ENCODE measurements around the gene KPNA2.
"Not testable (repeated sequence)": the region's sequence is repeated elsewhere in the genome, so short reads cannot be mapped to it uniquely, and the experiment has no call there.

KPNA2 gene

GRCh38 chr17:68054296-68054900 lies 18.9 kb downstream of the KPNA2 start:
- DNase-seq (ENCODE audit: extremely low read depth in 1 of 2, low read depth in 1 of 2) = no peak

GRCh38 chr17:68057531-68057952 lies 22.0 kb downstream of the KPNA2 start:
- peak in 1 of 2 donors; percentile 7 for DNase-seq (ENCODE audit: extremely low read depth in 1 of 2, low read depth in 1 of 2)

GRCh38 chr17:68060336-68060735 lies 24.8 kb downstream of the KPNA2 start:
- no peak for DNase-seq (ENCODE audit: extremely low read depth in 1 of 2, low read depth in 1 of 2)

- no peak for DNase-seq (ENCODE audit: extremely low read depth in 1 of 2, low read depth in 1 of 2)
Measured at GRCh38 chr17:68061512-68062313, 26.2 kb downstream of the KPNA2 start.

- DNase-seq (ENCODE audit: extremely low read depth in 1 of 2, low read depth in 1 of 2) = not testable (repeated sequence)
Measured at GRCh38 chr17:68065366-68065765, 29.8 kb downstream of the KPNA2 start.

GRCh38 chr17:68068512-68068911 lies 33.0 kb downstream of the KPNA2 start:
- not testable (repeated sequence) for DNase-seq (ENCODE audit: extremely low read depth in 1 of 2, low read depth in 1 of 2)

GRCh38 chr17:68070582-68071444 lies 35.3 kb downstream of the KPNA2 start:
- DNase-seq (ENCODE audit: extremely low read depth in 1 of 2, low read depth in 1 of 2) = not testable (repeated sequence)

GRCh38 chr17:68074279-68074678 lies 38.7 kb downstream of the KPNA2 start:
- DNase-seq (ENCODE audit: extremely low read depth in 1 of 2, low read depth in 1 of 2) = no peak

GRCh38 chr17:68075953-68076607 lies 40.5 kb downstream of the KPNA2 start:
- not testable (repeated sequence) for DNase-seq (ENCODE audit: extremely low read depth in 1 of 2, low read depth in 1 of 2)

GRCh38 chr17:68077498-68077897 lies 42.0 kb downstream of the KPNA2 start:
- not testable (repeated sequence) for DNase-seq (ENCODE audit: extremely low read depth in 1 of 2, low read depth in 1 of 2)

- no peak for DNase-seq (ENCODE audit: extremely low read depth in 1 of 2, low read depth in 1 of 2)
Measured at GRCh38 chr17:68080411-68081150, 45.0 kb downstream of the KPNA2 start.

GRCh38 chr17:68081305-68082265 lies 46.0 kb downstream of the KPNA2 start:
- DNase-seq (ENCODE audit: extremely low read depth in 1 of 2, low read depth in 1 of 2) = not testable (repeated sequence)

GRCh38 chr17:68085771-68086381 lies 50.3 kb downstream of the KPNA2 start:
- no peak for DNase-seq (ENCODE audit: extremely low read depth in 1 of 2, low read depth in 1 of 2)

GRCh38 chr17:68086666-68087065 lies 51.1 kb downstream of the KPNA2 start:
- DNase-seq (ENCODE audit: extremely low read depth in 1 of 2, low read depth in 1 of 2) = not testable (repeated sequence)

- DNase-seq (ENCODE audit: extremely low read depth in 1 of 2, low read depth in 1 of 2) = peak in 1 of 2 donors; percentile 15
Measured at GRCh38 chr17:68087131-68087623, 51.6 kb downstream of the KPNA2 start.

GRCh38 chr17:68087851-68088250 lies 52.3 kb downstream of the KPNA2 start:
- no peak for DNase-seq (ENCODE audit: extremely low read depth in 1 of 2, low read depth in 1 of 2)

GRCh38 chr17:68089881-68090280 lies 54.3 kb downstream of the KPNA2 start:
- DNase-seq (ENCODE audit: extremely low read depth in 1 of 2, low read depth in 1 of 2) = no peak

GRCh38 chr17:68094481-68095078 lies 59.0 kb downstream of the KPNA2 start:
- no peak for DNase-seq (ENCODE audit: extremely low read depth in 1 of 2, low read depth in 1 of 2)

Data from activated CD8-positive, alpha-beta memory T cell treated with anti-CD3 and anti-CD28 coated beads for 1 hour (primary cell).